ENCODE data around the gene F10.

Gene F10

DNA sequence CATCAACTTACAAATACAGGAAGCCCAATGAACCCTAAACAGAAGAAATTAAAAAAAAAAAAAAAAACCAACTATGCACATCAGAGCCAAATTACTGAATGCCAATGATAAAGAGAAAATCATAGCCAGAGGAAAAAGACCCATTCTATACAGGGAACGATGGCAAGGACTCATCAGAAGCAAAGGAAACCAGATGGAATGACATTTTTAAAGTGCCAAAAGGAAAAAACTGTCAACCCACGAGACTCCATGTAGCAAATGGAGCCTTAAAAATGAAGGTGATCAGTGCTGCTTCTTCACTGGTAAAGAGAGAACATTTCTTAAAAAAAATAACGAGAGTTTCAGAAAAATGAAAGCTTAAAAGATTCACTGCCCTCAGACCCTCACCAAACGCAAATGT, 67.6 kb downstream of the F10 start:
- no peak for DNase-seq
- Mint-ChIP-seq H3K4me1 (peaks cover 15% of the 10 kb centered on the region), H3K36me3 (ENCODE audit: low read depth) (peaks cover 64% of the 10 kb centered on the region), H3K9me3 (no peaks in the 10 kb centered on the region), H3K4me3 (no peak overlapping the region), H3K27me3 (ENCODE audit: low read depth, poor library complexity) (no peaks in the 10 kb centered on the region), H3K27ac (no peak overlapping the region)
- TF ChIP-seq, protein P1, sequence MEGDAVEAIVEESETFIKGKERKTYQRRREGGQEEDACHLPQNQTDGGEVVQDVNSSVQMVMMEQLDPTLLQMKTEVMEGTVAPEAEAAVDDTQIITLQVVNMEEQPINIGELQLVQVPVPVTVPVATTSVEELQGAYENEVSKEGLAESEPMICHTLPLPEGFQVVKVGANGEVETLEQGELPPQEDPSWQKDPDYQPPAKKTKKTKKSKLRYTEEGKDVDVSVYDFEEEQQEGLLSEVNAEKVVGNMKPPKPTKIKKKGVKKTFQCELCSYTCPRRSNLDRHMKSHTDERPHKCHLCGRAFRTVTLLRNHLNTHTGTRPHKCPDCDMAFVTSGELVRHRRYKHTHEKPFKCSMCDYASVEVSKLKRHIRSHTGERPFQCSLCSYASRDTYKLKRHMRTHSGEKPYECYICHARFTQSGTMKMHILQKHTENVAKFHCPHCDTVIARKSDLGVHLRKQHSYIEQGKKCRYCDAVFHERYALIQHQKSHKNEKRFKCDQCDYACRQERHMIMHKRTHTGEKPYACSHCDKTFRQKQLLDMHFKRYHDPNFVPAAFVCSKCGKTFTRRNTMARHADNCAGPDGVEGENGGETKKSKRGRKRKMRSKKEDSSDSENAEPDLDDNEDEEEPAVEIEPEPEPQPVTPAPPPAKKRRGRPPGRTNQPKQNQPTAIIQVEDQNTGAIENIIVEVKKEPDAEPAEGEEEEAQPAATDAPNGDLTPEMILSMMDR (IDR thresholded peaks at IDR 0.05) = no peak

DNA sequence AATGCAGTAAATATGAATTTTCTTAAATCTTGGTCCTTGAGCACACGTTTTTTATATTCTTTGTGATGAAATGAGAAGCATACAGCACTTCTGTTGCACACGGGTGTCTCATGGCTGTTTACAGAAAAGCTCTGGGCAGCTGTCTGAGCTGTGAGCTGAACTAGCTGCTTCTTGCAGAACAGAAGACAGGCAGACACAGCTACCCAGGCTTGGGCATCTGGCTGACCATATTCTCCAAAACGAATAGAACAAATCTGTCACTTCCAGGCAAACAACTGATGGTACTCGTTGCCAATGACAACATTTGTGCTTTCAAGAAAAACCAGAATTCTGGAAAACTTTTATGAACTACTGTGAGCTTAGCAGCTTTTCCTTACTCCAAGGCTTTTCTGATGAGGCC, 69.7 kb downstream of the F10 start:
- DNase-seq = no peak
- Mint-ChIP-seq H3K9me3 (no peaks in the 10 kb centered on the region), H3K27me3 (ENCODE audit: low read depth, poor library complexity) (no peaks in the 10 kb centered on the region), H3K36me3 (ENCODE audit: low read depth) (peaks cover 60% of the 10 kb centered on the region), H3K4me1 (peaks cover 12% of the 10 kb centered on the region), H3K27ac (no peak overlapping the region), H3K4me3 (no peak overlapping the region)
- TF ChIP-seq, protein P1 (IDR thresholded peaks at IDR 0.05) = no peak

DNA sequence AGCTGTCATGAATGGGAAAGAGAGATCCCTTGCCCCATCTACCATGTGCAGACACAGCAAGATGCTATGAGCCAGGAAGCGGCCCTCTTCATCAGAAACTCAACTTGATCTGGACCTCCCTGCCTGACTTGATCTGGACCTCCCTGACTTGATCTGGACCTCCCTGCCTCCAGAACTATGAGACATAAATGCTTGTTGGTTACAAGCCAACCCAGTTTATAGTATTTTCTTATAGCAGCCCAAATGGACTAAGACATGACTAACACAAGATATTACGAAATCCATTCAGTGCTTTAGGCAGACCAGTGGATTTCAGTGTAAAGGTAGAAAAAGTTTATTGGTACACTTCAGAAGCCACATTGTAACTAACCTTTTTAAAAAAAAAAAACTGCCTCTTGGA, 70.3 kb downstream of the F10 start:
- no peaks in the 10 kb centered on the region for H3K27me3 Mint-ChIP-seq (ENCODE audit: low read depth, poor library complexity)
- no peak for DNase-seq
- no peak overlapping the region for H3K4me3 Mint-ChIP-seq
- peaks cover 9% of the 10 kb centered on the region for H3K4me1 Mint-ChIP-seq
- peaks cover 59% of the 10 kb centered on the region for H3K36me3 Mint-ChIP-seq (ENCODE audit: low read depth)
- TF ChIP-seq, protein P1 (IDR thresholded peaks at IDR 0.05) = no peak
- peak overlapping the region; percentile 48 for H3K27ac Mint-ChIP-seq
- H3K9me3 Mint-ChIP-seq = no peaks in the 10 kb centered on the region

DNA sequence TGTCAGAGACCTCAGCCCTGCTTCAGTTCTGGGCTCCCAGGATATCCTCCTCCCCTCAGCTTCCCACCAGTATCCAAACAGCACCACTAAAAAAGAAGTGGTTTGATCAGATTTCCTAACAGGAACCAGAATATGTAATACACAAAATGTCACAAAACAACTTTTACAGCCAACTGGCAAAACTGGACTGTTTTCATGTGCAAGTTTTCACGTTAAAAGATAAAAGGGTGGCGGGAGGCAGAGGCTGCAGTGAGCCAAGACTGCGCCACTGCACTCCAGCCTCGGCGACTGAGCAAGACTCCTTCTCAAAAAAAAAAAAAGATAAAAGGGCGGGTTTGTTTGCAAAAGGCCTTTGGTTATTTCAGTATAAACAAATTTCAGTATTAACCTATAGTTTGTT, 72.8 kb downstream of the F10 start:
- H3K36me3 Mint-ChIP-seq (ENCODE audit: low read depth) = peaks cover 45% of the 10 kb centered on the region
- no peak for DNase-seq
- H3K4me3 Mint-ChIP-seq = no peak overlapping the region
- H3K4me1 Mint-ChIP-seq = no peaks in the 10 kb centered on the region
- no peaks in the 10 kb centered on the region for H3K27me3 Mint-ChIP-seq (ENCODE audit: low read depth, poor library complexity)
- no peaks in the 10 kb centered on the region for H3K9me3 Mint-ChIP-seq
- TF ChIP-seq, protein P1 (IDR thresholded peaks at IDR 0.05) = no peak
- H3K27ac Mint-ChIP-seq = peak overlapping the region; percentile 42

DNA sequence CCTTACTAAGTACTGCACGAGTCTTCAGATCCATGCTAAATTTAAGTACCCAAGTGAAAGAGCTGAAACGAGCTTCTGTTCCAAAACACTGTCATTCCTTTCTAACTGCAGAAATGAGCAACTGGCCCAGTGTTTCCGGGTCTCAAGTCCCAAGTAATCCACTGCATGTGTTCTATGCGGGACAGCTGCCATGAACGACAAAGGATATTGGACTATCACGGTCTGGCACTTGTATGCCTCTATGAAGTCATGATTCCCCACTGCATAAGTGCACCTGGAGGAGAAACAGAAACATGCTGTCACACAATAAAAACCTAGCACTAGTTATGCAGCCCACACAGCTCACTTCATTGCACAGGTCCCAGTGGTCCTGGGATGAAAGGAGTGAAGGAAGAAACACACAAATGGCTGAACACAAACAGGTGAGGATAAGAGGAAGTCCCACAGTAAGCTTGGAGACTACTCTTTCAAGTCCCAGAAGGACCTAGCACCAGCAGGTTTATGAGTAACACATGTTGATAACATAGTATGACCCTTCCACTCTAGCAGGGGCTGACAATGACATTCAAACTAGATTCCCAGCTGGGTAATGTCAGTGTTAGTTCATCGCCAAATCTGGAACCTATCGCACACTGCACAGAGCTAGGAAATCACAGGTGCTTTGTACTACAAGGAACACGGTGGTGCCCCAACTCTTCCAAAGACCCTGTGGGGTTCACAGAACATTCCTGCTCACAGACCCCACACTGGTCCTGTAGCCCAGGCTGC, 74.6 kb downstream of the F10 start:
- H3K4me1 Mint-ChIP-seq = no peaks in the 10 kb centered on the region
- no peak overlapping the region for H3K27ac Mint-ChIP-seq
- no peaks in the 10 kb centered on the region for H3K9me3 Mint-ChIP-seq
- no peak overlapping the region for H3K4me3 Mint-ChIP-seq
- peaks cover 3% of the 10 kb centered on the region for H3K27me3 Mint-ChIP-seq (ENCODE audit: low read depth, poor library complexity)
- H3K36me3 Mint-ChIP-seq (ENCODE audit: low read depth) = peaks cover 32% of the 10 kb centered on the region
- DNase-seq = no peak
- TF ChIP-seq, protein P1 (IDR thresholded peaks at IDR 0.05) = no peak

All from nephron progenitor cell (in vitro differentiated cells).